ENCODE data around the gene PCED1B.

PCED1B gene

DNA sequence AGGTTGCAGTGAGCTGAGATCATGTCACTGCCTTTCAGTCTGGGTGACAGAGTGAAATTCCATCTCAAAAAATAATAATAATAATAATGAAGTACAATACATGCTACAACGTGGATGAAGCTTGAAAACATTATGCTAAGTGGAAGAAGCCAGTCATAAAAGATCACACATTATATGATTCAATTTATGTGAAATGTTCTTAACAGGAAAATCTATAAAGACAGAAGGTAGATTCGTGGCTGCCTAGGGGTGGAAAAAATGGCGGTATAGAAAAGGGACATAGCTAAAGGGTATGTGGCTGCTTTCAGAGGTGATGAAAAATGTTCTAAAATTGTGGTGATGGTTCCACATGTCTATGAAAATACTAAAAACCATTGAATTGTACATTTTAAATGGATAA is 41.3 kb downstream of the PCED1B start:
- DNase-seq (ENCODE audit: low read depth in 2 of 2), result no peak

DNA sequence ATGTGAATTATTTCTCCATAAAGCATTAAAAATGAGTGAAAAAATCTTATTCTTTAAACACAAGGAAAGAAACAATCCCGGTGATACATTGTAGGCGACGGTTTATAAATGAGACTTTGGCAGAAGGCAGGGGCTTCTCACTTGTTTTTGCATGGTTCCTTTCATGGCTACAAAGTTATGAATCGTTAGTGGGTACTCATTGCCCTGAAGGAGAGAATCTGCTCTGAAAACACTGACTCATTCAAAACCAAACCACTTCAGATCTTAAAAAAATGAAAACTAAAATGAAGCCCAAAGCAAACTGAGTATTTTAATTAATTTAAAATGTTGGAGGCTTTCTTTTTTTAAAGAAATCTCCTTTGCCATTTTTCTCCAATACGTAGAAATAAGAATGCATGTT is 41.7 kb downstream of the PCED1B start:
- DNase-seq (ENCODE audit: low read depth in 2 of 2), result no peak

DNA sequence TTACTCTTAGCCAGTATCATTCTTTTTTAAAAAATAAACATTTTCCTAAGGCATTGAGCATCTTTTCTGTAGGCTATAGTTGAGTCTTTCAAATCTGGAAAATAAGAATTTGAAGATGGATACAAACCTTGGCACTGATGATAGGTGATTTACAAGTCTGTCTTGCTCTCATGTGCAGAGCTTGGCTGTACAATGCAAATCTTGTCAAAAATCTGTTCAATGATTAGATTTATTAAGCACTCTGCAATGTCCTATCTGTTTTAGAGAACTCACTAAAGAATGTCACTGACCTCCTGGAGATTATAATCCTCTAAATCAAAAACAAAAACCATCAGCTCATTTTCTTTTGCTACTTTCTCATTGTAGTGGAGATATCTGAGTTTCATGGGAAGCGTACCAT is 43.2 kb downstream of the PCED1B start:
- DNase-seq (ENCODE audit: low read depth in 2 of 2), result no peak

DNA sequence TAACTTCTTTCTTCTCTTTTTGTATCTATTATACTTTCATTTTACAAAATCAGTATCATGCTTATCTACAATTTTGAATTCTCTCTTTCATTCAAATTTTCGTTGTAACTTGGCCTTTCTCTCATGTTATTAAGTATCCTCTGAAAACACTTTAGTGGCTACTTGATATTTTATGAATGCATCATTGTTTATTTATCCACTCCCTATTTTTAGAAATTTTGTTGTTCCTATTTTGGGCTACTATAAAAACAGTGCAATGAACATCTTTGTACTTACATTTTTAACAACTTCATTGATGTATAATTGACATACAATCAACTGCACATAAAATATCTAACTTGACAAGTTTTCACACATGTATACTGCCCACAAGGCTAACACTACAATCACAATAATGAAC is 44.3 kb downstream of the PCED1B start:
- no peak for DNase-seq (ENCODE audit: low read depth in 2 of 2)

DNA sequence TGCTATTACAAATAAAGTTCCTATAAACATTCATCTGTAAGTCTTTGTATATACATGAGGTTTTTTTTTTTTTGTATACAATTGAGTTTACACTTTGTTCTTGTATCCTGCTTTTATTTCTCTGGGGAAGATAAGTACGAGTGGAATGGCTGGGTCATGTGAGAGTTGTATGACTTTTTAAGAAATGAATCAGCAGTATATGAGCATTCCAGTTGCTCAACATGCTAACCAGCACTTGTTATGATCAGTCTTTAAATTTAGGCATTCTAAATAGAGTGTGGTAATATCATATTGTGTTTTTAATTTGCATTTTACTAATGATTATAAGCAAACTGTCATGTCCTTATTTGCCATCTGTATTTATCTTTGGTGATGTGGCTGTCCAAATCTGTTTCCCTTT is 45.0 kb downstream of the PCED1B start:
- no peak for DNase-seq (ENCODE audit: low read depth in 2 of 2)

DNA sequence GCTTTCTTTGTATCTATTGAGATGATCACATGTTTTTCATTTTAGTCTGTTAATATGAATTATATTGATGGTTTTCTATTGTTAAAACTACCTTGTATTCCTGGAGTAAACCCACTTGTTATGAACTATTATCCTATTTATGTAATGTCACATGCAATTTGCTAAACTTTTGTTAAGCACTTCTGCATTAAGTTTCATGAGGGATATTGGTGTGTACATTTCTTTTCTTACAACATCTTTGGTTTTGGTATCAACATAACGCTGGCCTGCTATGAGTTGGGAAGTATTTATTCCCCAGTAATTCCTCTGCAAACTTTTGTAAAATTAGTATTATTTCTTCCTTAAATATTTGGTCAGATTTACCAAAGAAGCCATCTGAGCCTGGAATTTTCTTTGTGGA is 46.8 kb downstream of the PCED1B start:
- no peak for DNase-seq (ENCODE audit: low read depth in 2 of 2)

DNA sequence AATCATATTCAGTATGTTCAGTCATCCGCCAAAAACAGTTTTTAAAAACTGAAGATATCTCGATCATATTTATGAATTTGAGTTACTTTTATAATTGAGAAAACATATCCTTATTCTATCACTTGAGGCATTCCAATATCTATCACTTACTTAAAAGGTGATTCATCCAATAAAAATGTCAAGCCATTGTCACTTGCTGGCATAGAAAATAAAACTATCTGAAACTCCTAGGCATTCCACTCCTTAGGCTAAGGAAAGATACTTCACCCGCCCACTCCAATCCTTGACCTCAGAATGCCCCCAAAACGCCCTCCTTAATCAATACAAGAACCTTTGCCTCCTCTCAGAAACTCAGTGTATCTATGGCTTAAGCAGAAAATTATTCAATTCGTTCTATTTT is 51.6 kb downstream of the PCED1B start:
- DNase-seq (ENCODE audit: low read depth in 2 of 2), result no peak

DNA sequence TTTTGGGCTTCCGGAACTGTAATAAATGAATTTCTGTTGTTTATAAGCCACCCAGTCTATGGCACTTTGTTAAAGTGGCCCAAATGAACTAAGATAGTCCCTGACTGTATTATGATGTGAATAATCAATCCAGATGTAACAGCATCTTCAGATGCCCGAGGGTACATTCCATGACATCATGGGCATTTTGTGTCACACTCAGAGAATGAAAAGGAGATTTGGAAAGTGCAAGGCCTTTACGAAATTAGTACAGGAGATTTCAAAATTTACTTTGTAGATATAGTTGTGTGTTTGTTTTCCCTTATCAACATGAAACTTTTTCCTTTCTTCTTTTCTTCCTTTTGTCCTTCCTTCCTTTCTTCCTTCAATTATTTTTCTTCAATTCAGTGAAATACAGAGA is 54.6 kb downstream of the PCED1B start:
- DNase-seq (ENCODE audit: low read depth in 2 of 2), result no peak

DNA sequence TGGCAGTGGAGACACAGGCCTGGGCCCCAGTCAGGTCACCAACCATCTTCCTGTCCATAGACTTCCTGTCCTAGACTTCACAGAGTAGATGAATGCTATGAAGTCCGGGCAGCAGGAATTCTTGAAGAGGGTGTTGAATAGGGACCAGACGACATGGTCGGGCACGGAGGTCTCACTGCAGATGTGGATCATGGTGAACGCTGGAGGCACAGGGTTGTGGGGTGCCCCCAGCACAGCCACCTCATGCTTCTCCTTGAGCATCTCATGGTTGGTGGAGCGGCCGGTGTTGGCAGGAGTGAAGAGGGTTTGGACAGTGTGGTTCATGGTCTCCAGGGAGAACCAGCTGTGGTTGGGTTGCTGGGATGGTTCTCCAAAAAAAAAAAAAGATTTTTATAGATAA is 56.2 kb downstream of the PCED1B start:
- DNase-seq (ENCODE audit: low read depth in 2 of 2), result no peak

DNA sequence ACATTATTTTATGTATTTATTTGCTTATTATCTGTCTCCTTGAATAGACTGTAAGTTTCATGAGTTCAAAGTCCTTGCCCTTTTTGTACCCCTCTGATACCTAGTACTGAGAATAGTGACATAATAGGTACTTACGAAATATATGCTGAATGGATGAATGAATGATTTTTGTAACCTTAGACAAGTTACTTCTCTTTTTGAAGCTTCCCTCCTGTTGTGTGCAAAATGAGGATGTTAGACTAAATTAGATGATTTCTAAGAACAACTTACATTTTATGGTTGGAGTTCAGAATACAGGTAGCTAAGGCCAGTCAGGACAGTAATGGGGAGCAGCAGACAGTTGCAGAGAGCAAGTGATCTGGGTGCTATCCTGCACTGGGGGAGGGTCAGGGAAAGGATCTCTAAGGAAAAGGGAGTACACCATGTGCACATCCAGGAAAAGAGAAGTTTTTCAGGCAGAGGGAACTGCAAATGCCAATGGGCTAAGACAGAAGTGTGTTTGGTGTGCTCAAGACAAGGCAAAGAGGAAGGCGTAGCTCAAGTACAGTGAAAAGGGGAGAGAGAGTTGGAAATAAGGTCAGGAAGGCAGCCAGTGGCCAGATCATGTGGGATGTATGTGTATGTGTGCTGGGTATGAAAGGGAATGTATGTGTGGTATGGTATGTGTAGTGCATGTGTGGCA is 59.7 kb downstream of the PCED1B start:
- DNase-seq (ENCODE audit: low read depth in 2 of 2), result no peak

DNA sequence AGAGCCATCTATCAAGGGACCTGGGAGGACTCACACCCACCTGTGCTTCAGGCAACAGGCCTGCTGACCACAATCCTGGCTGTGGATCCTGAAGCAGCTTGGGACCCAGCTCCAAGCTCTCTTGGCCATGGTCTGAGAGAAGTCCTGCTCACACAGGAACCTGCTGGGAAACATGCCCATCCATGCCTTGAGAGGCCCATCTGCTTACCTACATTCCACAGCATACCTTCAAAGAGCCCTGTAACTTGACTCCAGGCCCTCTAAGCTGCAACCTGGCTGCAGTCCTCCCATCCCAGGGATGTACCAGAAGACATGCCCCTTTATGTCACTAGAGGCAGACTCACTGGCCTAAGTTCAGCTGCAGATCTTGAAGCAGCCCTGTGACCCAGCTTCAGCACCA is 62.0 kb downstream of the PCED1B start:
- DNase-seq (ENCODE audit: low read depth in 2 of 2), result no peak

DNA sequence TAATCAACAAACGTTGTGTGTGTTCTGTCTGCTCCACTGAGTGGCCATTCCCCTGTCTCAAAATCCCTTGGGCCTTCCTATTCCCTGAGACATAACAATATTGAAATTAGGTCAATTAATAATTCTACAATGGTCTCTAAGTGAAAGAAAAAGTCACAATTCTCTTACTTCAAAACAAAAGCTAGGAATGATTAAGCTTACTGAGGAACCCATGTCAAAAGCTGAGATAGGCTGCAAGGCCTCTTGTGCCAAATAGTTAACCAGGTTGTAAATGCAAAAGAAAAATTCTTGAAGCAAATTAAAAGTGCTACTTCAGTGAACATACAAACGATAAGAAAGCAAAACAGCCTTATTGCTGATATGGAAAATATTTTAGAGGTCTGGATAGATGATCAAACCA is 65.3 kb downstream of the PCED1B start:
- no peak for DNase-seq (ENCODE audit: low read depth in 2 of 2)

DNA sequence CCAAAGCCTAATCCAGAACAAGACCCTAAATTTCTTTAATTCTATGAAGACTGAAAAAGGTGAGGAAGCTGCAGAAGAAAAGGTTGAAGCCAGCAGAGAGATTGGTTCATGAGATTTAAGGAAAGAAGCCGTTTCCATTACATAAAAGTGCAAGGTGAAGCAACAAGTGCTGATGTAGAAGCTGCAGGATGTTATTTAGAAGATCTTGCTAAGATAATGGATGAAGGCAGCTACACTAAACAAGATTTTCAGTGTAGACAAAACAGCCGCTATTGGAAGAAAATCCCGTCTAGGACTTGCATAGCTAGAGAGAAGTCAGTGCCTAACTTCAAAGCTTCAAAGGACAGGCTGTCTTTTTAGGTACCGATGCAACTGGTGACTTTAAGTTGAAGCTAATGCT is 65.8 kb downstream of the PCED1B start:
- DNase-seq (ENCODE audit: low read depth in 2 of 2), result no peak

DNA sequence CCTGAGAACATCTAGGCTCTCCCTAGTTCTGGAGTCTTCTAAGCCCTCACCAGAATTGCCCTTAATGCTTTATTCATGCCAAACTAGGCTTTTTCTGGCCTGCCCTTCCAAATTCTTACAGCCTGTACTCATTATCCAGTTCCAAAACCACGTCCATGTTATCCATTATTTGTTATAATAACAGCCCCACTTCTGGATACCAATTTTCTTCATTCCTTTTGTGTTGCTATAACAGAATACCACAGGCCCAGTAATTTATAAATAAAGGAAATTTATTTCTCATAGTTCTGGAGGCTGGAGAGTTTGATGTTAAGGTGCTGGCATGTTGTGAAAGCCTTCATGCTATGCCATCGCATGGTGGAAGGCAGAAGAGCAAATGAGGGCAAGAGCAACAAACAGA is 68.3 kb downstream of the PCED1B start:
- DNase-seq (ENCODE audit: low read depth in 2 of 2), result no peak

DNA sequence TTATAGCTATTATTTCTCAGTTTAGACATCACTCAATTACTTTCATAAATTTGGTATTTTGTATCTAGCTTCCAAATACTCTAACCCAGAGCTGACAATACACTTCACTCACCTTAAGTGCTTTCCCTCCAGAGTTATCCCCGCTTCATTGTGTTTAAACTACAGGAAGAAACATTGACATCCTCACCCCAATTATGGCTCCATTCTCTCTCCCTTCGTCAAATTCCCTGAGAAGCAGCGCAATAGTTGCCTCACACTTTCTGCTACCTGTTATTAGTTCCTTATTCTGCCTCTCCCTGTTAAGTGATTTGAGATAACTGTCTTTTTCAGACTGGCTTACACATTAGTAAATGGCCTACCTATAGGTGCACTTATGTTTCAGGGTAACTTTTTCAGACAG is 69.7 kb downstream of the PCED1B start:
- no peak for DNase-seq (ENCODE audit: low read depth in 2 of 2)

DNA sequence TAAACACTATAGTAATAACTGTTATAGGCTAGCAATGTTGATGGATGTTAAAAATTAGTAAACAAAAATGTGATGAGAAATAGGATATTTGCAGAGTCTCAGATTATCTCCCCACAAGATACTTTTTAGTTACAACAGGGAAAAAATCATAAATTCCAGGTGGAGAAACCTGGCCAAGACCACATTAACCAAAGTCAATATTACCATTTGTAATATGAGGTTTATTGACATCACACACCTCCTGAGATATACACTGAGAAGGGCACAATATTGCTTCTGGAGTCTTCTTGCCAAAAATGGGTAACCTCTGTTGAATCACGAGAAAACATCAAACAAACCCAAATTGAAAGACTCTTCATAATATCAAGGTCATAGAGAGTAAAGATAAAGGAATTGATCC is 72.7 kb downstream of the PCED1B start:
- DNase-seq (ENCODE audit: low read depth in 2 of 2), result no peak

DNA sequence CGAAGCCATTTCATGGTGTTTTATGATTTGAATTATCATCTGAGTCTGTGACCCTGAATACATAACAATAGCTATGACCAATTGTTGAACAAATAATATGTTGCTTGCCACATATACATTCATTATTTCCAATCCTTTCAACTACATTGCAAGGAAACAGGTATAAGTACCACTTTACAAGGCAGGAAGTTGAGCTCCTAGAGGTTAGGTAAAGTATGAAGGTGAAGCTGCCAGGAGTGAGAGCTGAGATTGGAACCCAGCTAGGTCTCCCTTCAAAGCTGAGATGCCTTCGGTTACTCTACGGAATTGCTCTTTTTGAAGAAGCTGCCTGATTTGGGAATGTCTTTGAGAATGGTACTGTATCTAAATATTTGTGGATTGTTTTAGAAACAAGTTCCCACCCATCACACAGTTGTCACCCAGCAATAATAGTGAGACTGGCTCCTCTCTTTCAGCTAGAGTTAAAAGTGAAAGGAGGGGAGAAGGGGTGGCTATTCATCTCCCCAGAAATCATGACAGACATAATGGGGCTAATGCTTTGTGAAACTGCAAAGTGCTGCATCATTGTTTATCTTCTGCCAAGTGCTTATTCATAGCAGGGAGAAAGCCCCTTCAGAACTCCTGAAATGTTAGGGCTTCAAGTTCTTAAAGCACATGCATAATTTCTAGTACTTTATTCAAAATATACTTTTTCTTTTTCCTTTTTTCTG is 76.2 kb downstream of the PCED1B start:
- no peak for DNase-seq (ENCODE audit: low read depth in 2 of 2)

DNA sequence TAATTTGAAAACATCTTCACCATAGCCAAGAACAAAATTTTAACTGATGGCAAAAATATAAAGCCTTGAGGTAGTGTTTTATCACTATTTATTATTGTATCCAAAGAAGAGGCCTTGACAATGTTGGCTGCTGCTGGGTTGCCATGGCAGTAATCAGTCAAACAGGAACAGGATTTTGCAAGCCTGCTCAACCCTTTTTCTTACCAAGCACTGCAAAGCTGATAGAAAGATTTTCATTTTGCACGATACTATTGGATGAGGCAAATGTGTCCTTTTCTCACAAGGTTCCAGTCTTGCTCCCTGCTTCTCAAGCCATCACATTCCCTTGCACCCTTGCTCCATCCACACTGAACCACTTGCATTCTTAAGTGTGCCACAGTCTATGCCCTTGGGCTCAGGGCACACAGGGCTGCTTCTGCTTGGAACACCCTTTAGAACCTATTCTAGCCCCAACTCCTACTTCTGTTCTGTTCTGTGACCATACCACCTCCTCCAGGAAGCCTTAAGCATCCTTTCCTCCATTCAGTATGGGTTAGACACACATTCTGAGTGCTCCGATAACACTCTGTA is 76.8 kb downstream of the PCED1B start:
- no peak for DNase-seq (ENCODE audit: low read depth in 2 of 2)

DNA sequence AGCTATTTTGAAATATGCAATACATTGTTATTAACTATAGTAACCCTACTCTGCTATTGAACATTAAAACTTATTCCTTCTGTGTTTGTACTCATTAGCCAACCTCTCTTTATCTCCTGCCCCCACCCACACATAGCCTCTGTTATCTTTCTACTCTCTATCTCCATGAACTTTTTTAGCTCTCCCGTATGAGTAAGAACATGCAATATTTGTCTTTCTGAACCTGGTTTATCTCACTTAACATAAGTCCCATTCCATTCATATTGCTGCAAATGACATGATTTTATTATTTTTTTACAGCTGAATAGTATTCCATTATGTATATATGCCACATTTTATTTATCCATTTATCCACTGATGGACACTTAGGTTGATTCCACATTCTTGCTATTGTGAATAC is 79.4 kb downstream of the PCED1B start:
- no peak for DNase-seq (ENCODE audit: low read depth in 2 of 2)

DNA sequence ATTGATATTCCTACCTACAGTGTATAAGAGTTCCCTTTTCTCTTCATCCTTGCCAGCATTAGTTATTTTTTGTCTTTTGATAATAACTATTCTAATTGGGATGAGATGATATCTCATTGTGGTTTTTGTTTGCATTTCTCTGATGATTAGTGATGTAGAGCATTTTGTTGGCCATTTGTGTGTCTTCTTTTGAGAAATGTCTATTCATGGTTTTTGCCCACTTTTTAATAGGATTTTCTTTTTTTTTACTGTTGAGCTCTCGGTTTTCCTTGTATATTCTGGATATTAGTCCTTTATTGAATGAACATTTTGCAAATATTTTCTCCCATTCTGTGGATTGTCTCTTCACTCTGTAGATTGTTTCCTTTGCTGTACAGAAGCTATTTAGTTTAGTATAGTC is 79.9 kb downstream of the PCED1B start:
- DNase-seq (ENCODE audit: low read depth in 2 of 2), result no peak

DNA sequence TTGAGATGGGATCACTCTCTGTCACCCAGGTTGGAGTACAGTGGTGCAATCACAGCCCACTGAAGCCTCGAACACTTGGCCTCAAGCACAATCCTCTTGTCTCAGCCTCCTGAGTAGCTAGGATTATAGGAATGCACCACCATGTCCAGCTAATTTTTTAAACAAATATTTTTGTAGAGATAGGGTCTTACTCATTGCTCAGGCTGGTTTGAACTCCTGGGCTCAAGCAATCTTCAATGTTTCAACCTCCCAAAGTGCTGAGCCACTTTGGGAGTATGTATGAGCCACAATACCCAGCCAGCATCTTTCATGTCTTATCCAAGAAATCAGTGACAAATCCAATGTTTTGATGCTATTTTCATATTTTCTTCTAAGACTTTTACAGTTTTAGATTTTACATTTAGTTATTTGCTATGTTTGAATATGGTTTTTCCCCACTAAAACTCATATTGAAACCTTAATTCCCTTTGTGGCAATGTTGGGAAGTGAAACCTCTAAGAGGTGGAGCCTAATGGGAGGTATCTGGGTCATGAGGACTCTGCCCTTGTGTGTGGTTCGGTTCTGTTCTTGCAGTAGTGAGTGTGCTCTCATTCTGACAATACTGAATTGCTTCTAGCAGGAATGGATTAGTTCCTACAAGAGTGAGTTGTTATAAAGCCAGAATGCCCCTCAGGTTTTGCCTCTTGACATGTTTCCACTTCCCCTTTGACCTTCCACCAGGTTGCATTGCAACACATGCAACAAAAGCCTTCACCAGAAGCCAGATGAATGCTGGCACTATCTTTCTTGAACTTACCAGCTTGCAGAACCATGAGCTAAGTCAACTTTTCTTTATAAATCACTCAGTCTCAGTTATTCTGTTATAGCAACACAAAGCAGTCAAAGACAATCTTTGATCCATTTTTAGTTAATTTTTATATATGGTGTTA is 81.2 kb downstream of the PCED1B start:
- no peak for DNase-seq (ENCODE audit: low read depth in 2 of 2)

DNA sequence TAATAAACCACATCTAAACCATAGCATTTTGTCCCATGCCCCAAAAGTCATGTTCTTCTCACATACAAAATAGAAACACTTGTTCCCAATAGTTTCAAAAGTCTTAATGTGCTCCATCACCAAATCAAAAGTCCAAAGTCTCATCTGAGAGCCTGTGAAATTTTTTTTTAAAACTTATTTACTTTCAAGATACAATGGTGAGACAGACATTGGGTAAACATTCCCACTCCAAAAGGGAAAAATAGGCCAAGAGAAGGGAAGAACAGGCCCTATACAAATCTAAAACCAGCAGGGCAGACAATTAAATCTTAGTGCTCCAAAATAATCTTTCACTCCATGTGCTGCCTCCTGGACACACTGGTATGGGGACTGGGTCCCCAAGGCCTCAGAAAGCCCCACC is 84.7 kb downstream of the PCED1B start:
- no peak for DNase-seq (ENCODE audit: low read depth in 2 of 2)
